Glomerular visceral epithelial cell (primary cell): Measurements from ENCODE around the gene MYH15.

Experiments used
- DNase-seq: peaks from one replicate; pipeline ENCODE4 v3.0.0-alpha.2; 2016; ENCODE audit errors: extremely low spot score

The MYH15 gene

GRCh38 chr3:108416111-108416869, 94.1 kb downstream of the MYH15 start:
- no peak for DNase-seq

- no peak for DNase-seq
Measured at GRCh38 chr3:108415661-108416060, 94.7 kb downstream of the MYH15 start.

- DNase-seq: no peak
Measured at GRCh38 chr3:108414007-108414406, 96.4 kb downstream of the MYH15 start.

GRCh38 chr3:108412121-108412750, 98.2 kb downstream of the MYH15 start:
- no peak for DNase-seq

- no peak for DNase-seq
Measured at GRCh38 chr3:108410531-108410984, 99.8 kb downstream of the MYH15 start.

- DNase-seq: no peak
Measured at GRCh38 chr3:108409800-108410178, 100.6 kb downstream of the MYH15 start.

- no peak for DNase-seq
Measured at GRCh38 chr3:108408883-108409799, 101.3 kb downstream of the MYH15 start.

GRCh38 chr3:108407886-108408285, 102.5 kb downstream of the MYH15 start:
- no peak for DNase-seq

- peak; percentile 40 for DNase-seq
Measured at GRCh38 chr3:108406661-108407206, 103.7 kb downstream of the MYH15 start.

GRCh38 chr3:108406063-108406660, 104.2 kb downstream of the MYH15 start:
- no peak for DNase-seq

- DNase-seq: no peak
Measured at GRCh38 chr3:108404368-108404767, 106.0 kb downstream of the MYH15 start.

GRCh38 chr3:108403686-108404345, 106.6 kb downstream of the MYH15 start:
- no peak for DNase-seq

GRCh38 chr3:108403198-108403597, 107.2 kb downstream of the MYH15 start:
- no peak for DNase-seq

- no peak for DNase-seq
Measured at GRCh38 chr3:108401836-108402235, 108.6 kb downstream of the MYH15 start.

- DNase-seq: no peak
Measured at GRCh38 chr3:108398510-108398909, 111.9 kb downstream of the MYH15 start.

GRCh38 chr3:108396336-108396735, 114.1 kb downstream of the MYH15 start:
- no peak for DNase-seq

GRCh38 chr3:108394563-108394962, 115.8 kb downstream of the MYH15 start:
- DNase-seq: no peak

- no peak for DNase-seq
Measured at GRCh38 chr3:108394016-108394415, 116.4 kb downstream of the MYH15 start.

GRCh38 chr3:108393128-108393900, 117.1 kb downstream of the MYH15 start:
- DNase-seq: no peak

- no peak for DNase-seq
Measured at GRCh38 chr3:108391917-108392593, 118.3 kb downstream of the MYH15 start.
